Glomerular visceral epithelial cell (primary cell): Measurements from ENCODE around the gene PPP1R11.

ENCODE experiments used
- DNase-seq: peaks from one replicate; pipeline ENCODE4 v3.0.0-alpha.2; 2016; ENCODE audit errors: extremely low spot score

Gene PPP1R11

DNA sequence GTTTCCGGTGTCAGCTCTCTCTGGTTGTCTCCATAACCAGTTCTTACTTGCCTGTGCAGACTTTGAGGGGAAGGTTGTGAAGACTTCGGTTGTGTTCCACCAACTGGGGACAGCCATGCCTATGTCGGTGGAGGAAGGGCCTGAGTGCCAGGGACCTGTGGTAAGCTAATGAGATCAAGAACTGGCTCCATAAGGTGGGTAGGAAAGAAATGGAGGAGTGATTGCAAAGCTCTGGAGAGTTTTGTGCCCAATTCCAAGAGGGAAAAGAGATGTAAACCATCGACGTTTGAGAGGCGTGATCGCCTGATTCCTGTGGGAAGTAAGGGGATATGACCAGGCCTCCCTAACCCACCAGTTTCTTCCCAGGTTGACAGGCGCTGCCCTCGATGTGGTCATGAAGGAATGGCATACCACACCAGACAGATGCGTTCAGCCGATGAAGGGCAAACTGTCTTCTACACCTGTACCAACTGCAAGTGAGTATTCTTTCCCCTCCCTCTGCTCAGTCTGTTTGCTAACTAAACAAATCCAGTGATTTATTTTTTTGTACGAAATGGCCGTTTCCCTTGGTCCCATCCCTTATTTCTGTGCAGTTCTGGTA, 5.0 kb upstream of the PPP1R11 start:
- DNase-seq: no peak

DNA sequence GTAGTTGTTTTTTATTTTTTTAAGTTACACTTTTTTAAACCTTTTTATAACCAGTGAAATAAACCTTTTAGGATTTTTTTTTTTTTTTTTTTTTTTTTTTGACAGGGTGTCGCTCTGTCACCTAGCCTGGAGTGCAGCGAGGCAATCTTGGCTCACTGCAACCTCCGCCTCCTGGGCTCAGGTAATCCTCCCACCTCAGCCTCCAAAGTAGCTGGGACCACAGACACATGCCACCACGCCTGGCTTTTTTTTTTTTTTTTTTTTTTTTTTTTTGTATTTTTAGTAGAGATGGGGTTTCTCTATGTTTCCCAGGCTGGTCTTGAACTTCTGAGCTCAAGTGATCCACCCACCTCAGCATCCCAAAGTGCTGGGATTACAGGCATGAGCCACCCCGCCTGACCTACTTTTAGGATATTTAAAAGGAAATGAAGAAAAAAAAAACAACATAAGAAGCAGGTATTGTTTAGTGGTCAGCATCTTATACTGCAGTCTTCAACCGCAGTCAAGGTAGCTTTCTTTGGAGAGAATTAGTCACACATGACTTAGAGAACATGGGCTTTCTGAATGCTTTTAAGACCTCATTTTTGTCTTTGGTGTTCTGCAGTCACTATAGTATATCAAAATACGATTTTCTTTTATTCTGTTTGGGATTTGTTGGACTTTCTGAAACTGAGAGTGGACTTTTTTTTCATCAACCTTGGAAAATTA, 4.4 kb upstream of the PPP1R11 start:
- DNase-seq: no peak

DNA sequence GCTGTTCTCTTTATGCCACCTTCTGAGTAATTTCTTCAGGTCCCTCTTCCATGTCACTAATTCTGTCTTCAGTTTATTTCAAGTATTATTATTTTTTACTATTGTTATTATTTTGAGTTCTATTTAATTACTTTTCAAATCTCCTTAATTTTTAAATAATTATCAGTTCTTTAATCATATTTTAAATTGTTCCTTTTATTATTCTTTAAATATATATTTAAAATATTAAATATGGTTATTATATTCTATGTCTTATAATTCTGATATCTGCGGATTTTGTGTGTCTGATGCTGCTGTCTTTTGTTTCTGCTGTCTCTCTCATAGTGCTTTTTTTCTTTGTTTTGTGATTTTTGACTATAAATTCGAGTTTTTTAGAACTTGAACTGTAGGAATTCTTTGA, 3.7 kb upstream of the PPP1R11 start:
- DNase-seq: no peak

DNA sequence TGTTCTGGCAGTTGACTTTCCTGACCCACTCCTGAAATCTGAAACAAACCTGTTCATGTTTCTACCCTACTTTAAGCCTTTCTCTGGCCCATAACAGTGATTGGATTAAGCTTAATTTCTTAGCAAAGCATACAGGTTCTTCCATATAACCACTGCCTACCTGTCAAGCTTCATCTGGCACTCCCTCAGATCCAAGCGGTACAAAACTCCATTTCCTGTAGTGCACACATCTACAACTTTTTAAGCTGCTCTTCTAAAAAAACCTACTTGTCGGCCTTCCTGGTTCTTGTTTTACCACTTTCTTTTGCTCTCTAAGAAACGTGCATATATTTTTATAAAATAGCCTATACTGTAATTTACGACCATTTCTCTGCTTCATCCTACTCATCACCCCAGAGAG, 916 bp upstream of the PPP1R11 start:
- no peak for DNase-seq

DNA sequence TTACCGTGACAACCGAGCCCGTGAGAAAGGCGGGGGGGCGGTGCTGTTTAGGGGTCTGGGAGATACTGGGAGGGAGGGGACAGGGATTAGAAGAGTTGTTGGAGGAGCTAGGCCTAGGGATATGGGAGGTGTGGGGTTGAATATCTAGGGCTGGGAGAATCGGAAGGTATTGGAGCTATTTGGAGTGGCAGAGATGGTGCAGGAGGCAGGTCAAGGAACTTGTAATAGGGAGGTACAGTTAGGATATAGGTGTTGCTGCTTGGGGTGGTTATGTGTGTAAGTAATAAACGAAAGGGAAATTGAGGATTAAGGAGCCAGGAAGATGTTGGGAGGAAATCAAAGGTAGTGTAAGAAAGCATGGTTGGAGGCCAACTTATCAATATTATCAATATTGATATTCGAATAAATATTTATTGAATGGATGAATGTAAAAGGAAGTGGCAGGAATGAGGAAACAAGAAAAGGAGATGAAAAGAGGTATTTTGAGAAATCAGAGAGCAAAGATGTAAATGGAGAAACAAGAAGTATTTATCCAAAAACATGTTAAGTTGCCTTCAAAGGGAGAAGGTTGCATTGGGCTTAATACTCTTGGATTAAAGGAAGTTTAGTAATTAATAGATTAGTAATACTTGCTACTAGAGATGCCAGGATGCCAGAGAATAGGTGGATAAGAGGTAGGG, 602 bp downstream of the PPP1R11 start:
- no peak for DNase-seq

DNA sequence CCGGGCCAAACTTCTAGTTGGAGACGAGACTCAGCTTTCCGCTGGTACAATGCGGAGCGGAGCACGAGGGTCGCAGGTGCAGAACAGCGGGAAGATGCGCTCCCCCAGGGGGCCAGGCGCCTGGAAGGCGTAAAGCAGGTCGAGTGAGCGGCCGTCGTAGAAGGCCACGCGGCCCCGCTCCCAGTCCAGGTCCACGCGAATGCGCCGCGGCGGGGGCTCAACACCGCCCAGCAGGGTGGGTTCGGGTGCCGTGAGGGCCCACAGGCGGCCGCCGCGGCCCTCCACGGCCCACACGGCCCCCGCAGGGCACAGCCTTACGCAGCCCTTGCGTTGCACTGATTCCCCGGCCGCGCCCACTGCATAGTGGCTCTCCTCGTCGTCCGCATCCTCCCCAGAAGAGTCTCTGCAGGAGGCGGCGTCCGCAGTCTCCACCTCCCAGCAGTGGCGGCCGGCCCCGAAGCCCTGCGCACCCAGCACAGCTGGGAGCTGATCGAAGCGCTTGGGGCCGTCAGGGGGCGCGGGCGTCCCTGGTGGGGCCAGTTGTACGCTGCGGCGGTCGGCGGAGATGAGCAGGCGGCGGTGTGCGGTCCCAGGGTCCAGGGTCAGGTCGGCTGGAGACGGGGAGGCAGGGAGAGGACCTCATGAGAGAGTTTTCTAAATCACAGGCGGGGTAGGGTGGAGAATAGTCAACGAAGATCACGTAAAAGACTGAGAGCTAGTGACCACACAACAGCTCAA, 4.3 kb downstream of the PPP1R11 start:
- DNase-seq: no peak

DNA sequence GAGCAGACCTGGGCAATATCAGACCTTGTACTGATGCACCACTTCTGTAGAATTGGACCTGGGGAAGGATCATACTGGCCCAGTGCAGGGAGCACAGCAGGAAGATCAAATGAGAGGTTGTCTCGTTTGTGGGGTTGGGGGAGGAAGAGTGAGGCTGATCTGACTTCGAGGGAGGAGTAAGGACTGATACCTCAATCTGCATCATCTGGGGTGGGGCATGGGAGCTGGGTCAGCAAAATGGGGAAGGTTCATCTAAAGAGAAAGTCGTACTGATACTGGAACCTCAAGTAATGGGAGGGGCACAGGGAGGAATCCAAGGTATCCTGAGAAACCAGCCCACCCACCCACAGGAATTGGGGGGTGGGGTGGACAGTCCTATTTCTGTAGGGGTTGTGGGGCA, 4.9 kb downstream of the PPP1R11 start:
- DNase-seq: no peak

DNA sequence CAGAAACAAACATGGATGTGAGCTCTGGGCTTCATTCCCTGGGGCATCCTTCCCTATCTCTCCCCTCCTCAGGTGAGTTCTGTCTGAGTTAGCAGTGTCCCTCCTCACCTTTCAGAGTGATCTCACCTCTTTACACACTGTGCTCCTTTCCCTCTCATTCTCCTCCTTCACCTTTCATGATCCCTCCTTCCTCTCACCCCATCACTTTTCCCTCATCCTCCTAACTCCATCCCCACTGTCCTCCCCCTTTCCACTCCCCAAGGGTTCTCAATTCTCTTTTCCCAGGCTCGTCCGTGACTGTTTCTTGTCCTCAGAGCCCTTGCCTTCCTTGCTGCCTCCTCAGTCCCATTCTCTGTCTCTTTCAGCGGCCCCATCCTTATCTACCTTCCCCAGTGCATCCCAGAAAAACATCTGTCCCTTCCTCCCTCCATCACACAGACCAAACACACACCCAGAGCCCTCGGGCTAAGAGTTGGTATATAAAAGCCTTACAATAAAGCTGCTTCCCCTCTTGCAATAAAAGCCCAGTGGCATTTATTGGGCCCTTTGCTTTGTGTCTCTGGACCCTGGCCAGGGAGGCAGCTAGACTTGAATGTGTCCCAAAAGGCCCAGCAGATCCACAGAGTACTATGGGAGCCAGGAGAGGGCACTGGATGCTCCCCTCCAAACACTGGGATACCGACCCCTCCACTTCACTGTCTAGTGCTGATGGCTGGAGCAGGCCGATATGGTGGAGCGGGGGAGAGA, 6.7 kb downstream of the PPP1R11 start:
- no peak for DNase-seq

DNA sequence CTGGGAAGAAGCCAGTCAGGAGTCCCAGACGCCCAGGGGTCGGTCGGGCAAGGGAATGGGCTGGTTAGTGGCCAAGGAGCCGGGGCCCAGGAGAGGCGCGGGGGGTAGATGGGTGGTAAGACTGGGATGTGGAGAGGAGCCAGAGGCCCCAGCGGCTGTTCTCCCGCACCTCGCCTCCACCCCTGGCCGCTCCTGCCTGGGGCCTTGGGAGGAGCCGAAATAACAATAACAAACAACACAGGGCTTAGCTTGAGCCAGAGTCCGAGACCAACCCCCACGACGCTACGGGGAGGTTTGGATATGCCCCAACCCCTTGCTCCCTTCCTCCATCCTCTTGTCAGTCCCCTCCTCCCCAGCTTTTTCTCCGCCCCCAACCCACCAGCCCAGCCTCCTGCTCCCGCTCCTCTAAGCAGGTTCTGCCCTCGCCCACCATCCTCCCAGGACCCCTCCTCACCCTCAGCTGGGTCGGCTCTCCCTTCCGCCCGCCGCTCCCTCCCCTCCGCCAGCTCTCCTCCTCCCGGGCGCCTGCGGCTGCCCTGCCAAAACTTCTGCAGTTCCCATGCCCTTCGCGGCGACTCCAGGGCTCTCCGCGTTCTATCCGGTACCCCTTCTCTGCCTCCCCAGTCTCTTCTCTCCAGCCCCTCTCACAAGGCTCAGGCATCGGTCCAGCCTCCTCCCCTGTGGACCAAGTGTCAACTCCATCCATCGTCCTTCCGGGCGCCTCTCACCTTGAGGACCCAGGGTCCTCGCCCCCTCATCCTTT, 7.5 kb downstream of the PPP1R11 start:
- DNase-seq: no peak

DNA sequence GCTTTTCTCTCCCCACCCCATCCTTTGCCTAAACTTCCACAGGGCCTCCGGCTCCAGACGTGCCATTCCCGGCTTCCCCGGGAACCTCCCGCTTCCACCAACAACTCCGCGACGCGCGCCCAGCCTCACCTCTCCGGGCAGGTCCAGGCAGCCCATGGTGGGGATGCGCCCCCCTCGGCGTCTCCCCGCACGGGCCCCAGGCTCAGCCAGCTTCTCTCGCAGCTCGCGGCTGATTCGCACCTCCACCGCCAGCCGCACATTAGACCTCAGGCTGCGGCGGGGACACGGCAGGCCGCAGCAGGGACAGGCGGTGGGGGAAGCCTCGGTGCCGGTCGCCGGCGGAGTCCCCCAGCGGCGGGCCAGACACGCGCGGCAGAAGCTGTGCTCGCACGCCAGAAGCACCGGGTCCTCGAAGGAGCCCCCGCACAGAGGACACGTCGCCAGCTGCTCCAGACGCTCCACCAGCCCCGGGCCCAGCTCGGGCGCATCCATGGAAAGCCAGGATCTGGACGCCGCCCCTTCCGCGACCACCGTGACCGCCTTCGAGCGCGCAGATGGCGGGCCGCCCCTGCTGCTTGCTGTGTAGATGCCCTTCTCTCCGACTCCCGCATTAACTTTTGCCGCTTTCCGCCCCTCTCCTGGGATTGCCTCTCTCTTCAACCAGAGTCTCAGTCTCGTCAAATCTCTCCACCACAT, 8.2 kb downstream of the PPP1R11 start, which contains the start of gene RNF39:
TSS of gene RNF39 (minus strand) at position 676 of the 696 bp plus-strand sequence. CDS start at position 492, 184 bp downstream.
- no peak for DNase-seq

DNA sequence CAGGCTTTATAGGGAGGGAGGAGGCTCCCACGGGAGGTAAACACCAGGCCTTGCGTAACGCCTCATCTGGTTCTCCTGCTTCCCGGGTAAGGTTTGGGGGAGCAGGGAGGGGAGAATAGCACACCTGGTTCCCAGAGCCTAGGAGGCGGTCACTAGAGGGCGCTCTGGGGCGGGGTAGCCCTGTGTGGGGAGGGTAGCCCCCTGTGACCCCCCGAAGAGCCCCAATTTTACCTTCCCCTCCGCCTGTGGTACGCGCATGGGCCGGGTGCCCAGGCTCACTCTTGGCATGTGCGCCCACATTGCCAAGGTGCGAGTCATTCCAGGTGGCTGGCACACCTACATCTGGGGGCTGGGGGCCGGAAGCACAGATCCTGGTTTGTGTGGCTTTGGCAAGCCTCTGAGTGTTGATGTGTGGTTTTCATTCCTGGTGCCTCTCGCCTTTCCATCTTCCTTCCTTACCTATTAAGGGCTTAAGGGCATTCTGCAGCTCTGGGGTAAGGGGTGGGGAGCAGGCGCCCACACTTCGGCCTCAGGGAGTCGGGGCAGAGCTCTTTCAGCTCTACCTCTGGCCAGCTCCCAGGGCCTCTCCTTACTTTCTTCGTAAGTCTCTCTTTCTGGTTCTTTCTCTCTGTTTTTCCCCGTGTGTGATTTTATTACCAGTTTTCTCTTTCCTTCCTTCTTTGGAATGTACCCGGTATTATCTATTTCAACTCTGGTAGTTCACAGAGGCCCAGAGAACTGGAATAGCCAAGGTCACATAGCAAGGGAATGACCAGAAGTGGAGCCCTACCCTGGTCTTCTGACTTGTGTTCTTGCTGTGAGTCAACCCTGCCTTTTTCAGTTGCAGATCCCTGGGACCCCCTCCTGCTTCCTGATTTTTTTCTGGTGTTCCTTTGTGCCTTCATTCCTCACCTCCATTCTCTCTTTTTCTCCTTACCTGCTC, 9.1 kb downstream of the PPP1R11 start:
- DNase-seq: peak; percentile 72

DNA sequence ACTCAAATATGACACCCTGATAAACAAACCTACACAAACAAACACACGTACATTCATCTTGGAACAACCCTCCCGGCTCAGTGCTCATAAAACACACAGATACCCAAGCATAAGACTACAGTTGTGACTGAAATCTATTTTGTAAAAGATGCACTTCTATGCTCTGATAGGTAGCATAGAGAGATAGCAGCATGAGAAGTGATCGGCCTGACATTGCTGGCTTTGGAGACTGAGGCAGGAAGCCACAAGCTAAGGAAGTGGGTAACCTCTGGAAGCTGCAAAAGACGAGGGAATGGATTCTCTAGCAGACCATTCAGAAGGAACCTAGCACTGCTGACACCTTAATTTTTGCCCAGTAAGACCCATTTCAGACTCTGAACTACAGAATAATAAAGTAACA, 10.2 kb downstream of the PPP1R11 start:
- DNase-seq: no peak

DNA sequence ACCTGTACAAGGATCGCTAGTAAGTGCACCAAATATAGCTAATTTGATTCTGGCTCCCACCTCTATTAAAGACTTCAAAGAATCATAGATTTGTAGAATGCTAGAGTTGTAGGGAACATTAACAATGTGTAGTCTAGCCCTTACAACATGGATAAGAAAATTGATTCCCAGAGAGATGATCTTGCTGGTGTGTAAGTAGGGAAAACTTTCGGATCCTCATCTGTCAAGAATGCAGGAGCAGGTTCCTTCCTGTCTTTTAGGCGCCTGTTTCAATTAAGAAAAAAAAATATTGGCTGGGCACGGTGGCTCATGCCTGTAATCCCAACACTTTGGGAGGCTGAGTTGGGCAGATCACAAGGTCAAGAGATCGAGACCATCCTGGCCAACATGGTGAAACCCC, 20.9 kb downstream of the PPP1R11 start:
- no peak for DNase-seq

DNA sequence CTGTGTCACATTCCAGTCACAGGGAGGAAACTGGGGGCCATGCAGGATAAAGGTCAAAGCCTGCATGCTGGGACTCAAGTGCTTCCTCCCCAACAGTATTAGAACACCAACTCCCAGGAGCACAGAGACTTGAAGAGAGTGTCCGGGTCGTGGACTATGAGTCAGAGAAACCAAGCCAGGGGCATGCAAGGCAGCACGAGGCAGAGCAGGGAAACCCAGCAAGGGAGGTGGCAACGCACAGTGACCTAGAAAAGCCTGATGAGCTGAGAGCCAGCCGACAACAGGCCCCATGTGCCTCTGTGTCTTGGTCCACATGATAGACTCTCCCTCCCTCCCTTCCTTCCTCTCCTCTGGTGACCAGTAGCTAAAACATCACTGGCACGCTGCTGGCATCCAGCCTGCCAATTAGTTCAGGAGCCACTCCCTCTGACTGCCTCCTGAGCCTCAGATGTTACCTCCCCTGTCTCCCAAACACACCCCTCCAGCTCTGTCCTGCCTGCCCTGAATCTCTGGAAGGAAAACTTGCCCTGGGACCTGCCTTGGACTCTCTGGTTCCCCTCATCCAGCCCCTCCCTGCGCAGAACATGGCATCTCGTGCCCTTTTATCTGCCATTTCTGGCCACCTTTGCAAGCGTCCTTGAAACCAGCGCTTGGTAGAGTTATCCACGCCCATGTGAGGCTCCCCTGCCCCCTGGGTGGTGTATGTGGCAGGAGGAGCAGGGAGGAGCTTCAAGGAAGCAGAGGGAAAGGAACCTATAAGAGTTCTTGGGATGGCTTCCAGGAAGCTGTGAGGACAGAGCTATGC, 24.8 kb downstream of the PPP1R11 start:
- DNase-seq: peak; percentile 49

DNA sequence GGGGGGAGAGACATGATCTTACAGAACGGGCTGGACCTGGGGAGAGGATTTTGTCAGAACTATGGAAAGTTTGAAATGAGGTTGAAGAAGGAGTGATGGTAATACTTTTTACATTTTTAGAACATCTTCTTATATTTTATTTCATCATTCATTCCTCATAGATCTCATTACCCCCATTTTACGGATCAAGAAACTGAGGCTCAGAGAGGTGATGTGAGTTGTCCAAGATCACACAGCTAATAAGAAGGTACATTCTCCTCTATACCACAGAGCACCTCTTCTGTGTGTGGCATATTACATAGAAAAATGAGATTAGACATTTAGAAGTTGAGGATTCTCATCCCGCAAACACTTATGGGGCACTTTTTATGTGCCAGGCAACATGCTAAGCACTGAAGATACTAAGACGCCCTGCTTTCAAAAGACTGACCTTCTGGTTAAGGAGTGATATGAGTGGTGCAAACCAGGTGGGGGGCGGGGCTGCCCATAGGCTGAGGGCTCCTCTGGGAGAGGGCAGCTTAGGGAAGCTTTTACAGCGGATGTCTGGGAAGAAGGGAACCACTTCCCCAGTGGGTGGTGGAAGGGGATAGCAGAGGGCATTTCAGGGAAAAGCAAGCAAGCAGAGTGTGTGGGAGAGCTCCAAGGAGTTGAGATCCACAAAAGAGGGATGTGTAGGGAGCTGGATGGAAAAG, 26.0 kb downstream of the PPP1R11 start:
- no peak for DNase-seq

DNA sequence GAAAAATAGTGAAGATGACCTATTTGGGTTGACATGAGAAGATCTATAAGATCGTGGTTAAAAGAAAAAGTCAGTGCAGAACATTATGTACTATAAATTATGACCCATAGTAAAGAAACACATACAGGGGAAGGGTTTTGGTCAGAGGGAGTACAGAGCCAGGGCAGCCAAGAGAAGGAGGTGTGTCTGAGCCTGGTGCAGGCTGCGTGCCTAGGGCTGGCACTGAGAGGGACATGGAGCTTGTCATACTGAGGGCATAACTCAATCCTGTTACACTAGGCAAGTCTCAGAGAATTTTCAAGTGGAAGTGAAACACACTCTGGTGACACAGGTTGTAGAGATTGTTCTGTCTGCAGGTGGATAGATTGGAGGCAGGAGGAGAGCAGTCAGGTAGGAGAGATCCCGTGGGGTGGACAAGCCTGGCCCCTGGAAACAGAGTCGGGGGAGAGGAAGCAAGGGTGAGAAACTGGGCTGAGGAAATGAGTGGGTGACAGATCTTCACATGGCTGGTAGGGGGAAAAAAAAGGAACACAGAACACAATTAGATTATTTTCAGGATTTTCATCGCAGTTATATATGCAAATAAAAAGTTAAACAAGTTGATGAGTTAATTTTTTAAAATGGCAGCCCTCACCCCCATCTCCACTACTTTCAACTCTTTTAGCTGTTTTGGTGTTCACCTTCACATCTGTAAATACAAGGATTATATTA, 27.1 kb downstream of the PPP1R11 start:
- DNase-seq: no peak

DNA sequence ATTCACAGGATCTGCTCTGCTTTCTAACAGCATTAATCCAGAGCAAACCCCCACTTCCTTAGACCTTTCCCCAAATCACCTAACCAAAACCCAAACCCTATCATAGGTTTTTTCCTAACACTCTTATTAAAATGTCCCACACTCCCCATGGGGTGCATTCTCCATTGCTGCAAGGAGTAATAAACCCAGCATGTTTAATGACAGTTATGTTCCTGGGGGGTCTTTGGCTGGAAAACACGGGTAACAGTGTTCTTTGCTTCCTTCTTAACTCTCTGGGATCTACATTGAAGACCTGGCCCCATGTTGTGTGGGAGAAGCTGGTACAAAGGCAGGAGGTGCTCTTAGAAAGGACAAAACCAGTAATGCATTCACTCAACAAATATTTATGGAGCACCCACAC, 29.8 kb downstream of the PPP1R11 start:
- no peak for DNase-seq
